SH-SY5Y (cell line): ENCODE results near the gene UBA1.

ENCODE experiments used
- GATA2 ChIP-seq: IDR thresholded peaks from 2 replicates; pipeline ENCODE4 v1.6.1; 2011; ENCODE audit warnings: mild to moderate bottlenecking, low read depth, low read length
- GATA3 ChIP-seq: IDR thresholded peaks from 2 replicates; pipeline ENCODE4 v1.6.1; 2011; ENCODE audit warnings: low read depth, mild to moderate bottlenecking, low read length, moderate library complexity

DNA sequence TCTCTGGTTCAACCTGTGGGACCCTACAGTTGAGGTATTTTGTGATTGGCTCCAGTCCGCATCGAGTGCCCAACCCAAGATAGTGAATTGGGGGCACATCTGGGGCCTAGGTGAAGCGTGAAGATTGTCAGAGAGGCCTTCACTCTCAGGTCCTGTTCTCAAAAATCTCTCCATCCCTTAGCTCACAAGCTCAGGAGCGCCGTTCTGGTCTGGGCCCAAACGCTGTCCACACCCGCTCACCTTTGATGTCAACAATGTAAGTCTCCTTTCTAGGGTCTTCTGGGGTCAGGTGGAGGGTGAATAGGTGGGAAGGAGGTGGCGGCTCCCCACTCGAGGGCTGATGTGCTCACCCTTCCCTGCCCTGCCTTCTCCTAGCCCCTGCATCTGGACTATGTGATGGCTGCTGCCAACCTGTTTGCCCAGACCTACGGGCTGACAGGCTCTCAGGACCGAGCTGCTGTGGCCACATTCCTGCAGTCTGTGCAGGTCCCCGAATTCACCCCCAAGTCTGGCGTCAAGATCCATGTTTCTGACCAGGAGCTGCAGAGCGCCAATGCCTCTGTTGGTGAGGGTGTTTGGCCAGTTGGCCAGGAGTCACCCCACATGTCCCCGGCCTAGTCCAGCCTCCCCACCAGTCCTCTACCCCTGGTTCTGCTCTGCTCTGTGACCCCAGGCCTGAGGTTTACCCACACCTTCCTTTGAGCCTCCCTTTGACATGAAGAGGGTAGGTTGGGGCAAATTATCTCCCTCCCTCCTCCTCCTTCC is 17.2 kb downstream of the UBA1 start:
- TF ChIP-seq GATA2 (no peak), GATA3 (no peak)
